Panc1 (cell line): Measurements from ENCODE around the gene ILDR2. TPM values are rescaled to one million over a fixed set of nuclear protein-coding genes. Genes with fewer than 3 reads are reported as not detected.

ENCODE experiments used
- ATAC-seq: fragments of 200-7000 bp; cut with Tn5 transposase; 2 replicates; pipeline ENCODE4 v1.9.1; 2020; ENCODE audit warnings: mild to moderate bottlenecking, moderate library complexity
- BruUV-seq: library from RNA; stranded (reverse); fragments of 400-500 nt; replicated peaks from 2 replicates; lab custom pipeline; 2021; lab: Mats Ljungman, UMichigan
- CTCF ChIA-PET: fragments of 300-600 bp; sonication (Branson Sonifier 250); formaldehyde crosslinking; loops from one replicate; lab custom pipeline; 2022; ENCODE audit warnings: antibody characterized with exemption; lab: Charles Lee
- POLR2A ChIA-PET: fragments of 300-600 bp; sonication (Branson Sonifier 250); formaldehyde crosslinking; loops from one replicate; lab custom pipeline; 2022; ENCODE audit warnings: antibody characterized with exemption; lab: Charles Lee
- DNase-seq: peaks from one replicate; pipeline ENCODE4 v3.0.0-alpha.2; 2010; ENCODE audit warnings: low read depth, low spot score
- H3K27ac ChIP-seq: 2 replicates; pipeline ENCODE4 v1.5.1; 2011; ENCODE audit warnings: mild to moderate bottlenecking, low read length, inconsistent platforms
- H3K27me3 ChIP-seq: fragments of 200-500 bp; sonication (Bioruptor generic); 2 replicates; pipeline ENCODE4 v1.6.0; 2014; ENCODE audit warnings: low read length, inconsistent platforms; ENCODE audit not compliant: control insufficient read depth, insufficient read depth
- H3K36me3 ChIP-seq: fragments of 200-500 bp; sonication (Bioruptor generic); 2 replicates; pipeline ENCODE4 v1.5.1; 2014; ENCODE audit warnings: inconsistent platforms, mild to moderate bottlenecking, low read length, moderate library complexity; ENCODE audit not compliant: control insufficient read depth, insufficient read depth
- H3K4me1 ChIP-seq: 2 replicates; pipeline ENCODE4 v1.5.1; 2011; ENCODE audit warnings: inconsistent platforms, mild to moderate bottlenecking, low read length, moderate library complexity; ENCODE audit not compliant: control insufficient read depth, insufficient read depth
- H3K4me3 ChIP-seq, 2 experiments: 2 replicates each; pipeline ENCODE4 v1.5.1; 2011 to 2012; ENCODE audit warnings: low read depth in 2 of 2, low read length in 2 of 2, mild to moderate bottlenecking in 2 of 2, inconsistent platforms in 1 of 2, moderate library complexity in 1 of 2
- H3K9me3 ChIP-seq: fragments of 200-500 bp; sonication (Bioruptor generic); 2 replicates; pipeline ENCODE4 v1.5.1; 2014; ENCODE audit warnings: low read depth, mild to moderate bottlenecking, inconsistent platforms, low read length, moderate library complexity; ENCODE audit not compliant: control insufficient read depth, insufficient read depth
- POLR2AphosphoS5 ChIP-seq: IDR thresholded peaks from 2 replicates; pipeline ENCODE4 v1.6.1; 2012; ENCODE audit warnings: mild to moderate bottlenecking, low read depth, low read length, moderate library complexity
- SIN3A ChIP-seq: IDR thresholded peaks from 2 replicates; pipeline ENCODE4 v1.6.1; 2012; ENCODE audit warnings: low read depth, mild to moderate bottlenecking, low read length, moderate library complexity, borderline replicate concordance; ENCODE audit not compliant: insufficient read depth
- TCF7L2 ChIP-seq: IDR thresholded peaks from 2 replicates; pipeline ENCODE4 v1.6.1; 2011; ENCODE audit warnings: mild to moderate bottlenecking, low read depth, low read length, inconsistent platforms
- in situ Hi-C: cut with HindIII; loops from 2 replicates; pipeline ENCODE4 v1.10.0; 2016; ENCODE audit warnings: low sequenced_read_pairs, low pct_unique_long_range_greater_than_20kb
- intact Hi-C: fragments of 100-400 bp; cut with micrococcal nuclease; formaldehyde crosslinking; loops from one replicate; pipeline ENCODE4 v1.10.0; 2022; ENCODE audit not compliant: unreplicated experiment
- total RNA-seq: library from RNA; stranded (reverse); gene quantifications from one replicate; pipeline ENCODE4 v1.2.1, GENCODE V29; 2021; ENCODE audit not compliant: unreplicated experiment
- TF ChIP-seq, protein P1 (sequence below): fragments of 450-650 bp; IDR thresholded peaks from 2 replicates; pipeline ENCODE4 v1.5.1; 2017; ENCODE audit warnings: mild to moderate bottlenecking
- TF ChIP-seq, protein P2 (sequence below), 2 experiments: IDR thresholded peaks; 2 replicates each; pipeline ENCODE4 v1.6.1; 2011 to 2012; ENCODE audit warnings: low read depth in 2 of 2, control low read depth in 1 of 2, low read length in 1 of 2, mild to moderate bottlenecking in 1 of 2, moderate library complexity in 1 of 2; ENCODE audit not compliant: insufficient read depth in 1 of 2

Gene ILDR2
- total RNA-seq, 1 experiment from 2014 or later: 0.08 TPM

DNA sequence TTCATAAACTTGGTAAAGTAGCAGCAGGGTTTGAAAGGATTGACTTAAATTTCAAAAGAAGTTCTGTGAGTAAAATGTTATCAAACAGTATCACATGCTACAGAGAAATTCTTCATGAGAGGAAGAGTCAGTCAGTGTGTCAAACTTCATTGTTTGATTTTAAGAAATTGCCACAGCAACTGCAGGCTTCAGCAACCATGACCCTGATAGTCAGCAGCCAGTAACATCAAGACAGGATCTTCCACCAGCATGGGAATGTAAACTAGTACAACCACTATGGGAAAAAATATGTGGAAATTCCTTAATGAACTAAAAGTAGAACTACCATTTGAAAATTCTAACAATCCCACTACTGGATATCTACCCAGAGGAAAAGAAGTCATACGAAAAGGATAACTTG is 25.2 kb upstream of the ILDR2 start:
- ATAC-seq (no peak), DNase-seq (no peak)
- intact Hi-C loops (no loop called here), in situ Hi-C loops (no loop called here)
- no TSS peak for BruUV-seq
- H3K9me3 ChIP-seq: 0 out of 2 replicates have a peak, but pooled peaks cover 5% of the 10 kb centered on the region
- no peaks in the 10 kb centered on the region for H3K27me3 ChIP-seq
- no peak overlapping the region for H3K27ac ChIP-seq
- H3K4me3 ChIP-seq: no peak overlapping the region
- no peak for TF ChIP-seq TCF7L2
- no peak for TF ChIP-seq POLR2AphosphoS5
- TF ChIP-seq, protein P1, sequence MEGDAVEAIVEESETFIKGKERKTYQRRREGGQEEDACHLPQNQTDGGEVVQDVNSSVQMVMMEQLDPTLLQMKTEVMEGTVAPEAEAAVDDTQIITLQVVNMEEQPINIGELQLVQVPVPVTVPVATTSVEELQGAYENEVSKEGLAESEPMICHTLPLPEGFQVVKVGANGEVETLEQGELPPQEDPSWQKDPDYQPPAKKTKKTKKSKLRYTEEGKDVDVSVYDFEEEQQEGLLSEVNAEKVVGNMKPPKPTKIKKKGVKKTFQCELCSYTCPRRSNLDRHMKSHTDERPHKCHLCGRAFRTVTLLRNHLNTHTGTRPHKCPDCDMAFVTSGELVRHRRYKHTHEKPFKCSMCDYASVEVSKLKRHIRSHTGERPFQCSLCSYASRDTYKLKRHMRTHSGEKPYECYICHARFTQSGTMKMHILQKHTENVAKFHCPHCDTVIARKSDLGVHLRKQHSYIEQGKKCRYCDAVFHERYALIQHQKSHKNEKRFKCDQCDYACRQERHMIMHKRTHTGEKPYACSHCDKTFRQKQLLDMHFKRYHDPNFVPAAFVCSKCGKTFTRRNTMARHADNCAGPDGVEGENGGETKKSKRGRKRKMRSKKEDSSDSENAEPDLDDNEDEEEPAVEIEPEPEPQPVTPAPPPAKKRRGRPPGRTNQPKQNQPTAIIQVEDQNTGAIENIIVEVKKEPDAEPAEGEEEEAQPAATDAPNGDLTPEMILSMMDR: no peak
- TF ChIP-seq SIN3A: no peak
- TF ChIP-seq, protein P2, sequence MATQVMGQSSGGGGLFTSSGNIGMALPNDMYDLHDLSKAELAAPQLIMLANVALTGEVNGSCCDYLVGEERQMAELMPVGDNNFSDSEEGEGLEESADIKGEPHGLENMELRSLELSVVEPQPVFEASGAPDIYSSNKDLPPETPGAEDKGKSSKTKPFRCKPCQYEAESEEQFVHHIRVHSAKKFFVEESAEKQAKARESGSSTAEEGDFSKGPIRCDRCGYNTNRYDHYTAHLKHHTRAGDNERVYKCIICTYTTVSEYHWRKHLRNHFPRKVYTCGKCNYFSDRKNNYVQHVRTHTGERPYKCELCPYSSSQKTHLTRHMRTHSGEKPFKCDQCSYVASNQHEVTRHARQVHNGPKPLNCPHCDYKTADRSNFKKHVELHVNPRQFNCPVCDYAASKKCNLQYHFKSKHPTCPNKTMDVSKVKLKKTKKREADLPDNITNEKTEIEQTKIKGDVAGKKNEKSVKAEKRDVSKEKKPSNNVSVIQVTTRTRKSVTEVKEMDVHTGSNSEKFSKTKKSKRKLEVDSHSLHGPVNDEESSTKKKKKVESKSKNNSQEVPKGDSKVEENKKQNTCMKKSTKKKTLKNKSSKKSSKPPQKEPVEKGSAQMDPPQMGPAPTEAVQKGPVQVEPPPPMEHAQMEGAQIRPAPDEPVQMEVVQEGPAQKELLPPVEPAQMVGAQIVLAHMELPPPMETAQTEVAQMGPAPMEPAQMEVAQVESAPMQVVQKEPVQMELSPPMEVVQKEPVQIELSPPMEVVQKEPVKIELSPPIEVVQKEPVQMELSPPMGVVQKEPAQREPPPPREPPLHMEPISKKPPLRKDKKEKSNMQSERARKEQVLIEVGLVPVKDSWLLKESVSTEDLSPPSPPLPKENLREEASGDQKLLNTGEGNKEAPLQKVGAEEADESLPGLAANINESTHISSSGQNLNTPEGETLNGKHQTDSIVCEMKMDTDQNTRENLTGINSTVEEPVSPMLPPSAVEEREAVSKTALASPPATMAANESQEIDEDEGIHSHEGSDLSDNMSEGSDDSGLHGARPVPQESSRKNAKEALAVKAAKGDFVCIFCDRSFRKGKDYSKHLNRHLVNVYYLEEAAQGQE (IDR thresholded peaks at IDR 0.05; ENCODE audit: insufficient read depth in 1 of 2, low read depth in 2 of 2, low read length in 1 of 2): no peak
- CTCF ChIA-PET: no interaction called here
- POLR2A ChIA-PET: no interaction called here
- H3K4me1 ChIP-seq: no peaks in the 10 kb centered on the region
- no peaks in the 10 kb centered on the region for H3K36me3 ChIP-seq

DNA sequence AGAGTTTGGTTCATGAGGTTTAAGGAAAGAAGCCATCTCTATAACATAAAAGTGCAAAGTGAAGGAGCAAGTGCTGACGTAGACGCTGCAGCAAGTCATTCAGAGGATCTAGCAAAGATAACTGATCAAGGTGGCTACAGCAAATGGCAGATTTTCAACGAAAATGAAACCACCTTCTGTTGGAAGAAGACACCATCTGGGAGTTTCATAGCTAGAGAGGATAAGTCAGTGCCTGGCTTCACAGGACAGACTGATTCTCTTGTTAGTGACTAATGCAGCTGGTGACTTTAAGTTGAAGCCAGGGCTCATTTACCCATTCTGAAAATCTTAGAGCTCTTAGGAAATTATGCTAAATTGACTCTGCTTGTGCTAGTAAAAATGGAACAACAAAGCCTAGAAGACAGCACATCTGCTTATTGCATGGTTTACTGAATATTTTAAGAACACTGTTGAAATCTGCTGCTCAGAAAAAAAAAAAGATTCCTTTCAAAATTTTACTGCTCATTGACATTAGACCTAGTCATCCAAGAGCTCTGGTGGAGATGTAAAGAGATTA is 24.2 kb upstream of the ILDR2 start:
- ChIA-PET CTCF (no interaction called here), POLR2A (no interaction called here)
- H3K27me3 ChIP-seq: no peaks in the 10 kb centered on the region
- H3K9me3 ChIP-seq: 0 out of 2 replicates have a peak, but pooled peaks cover 5% of the 10 kb centered on the region
- intact Hi-C loops: no loop called here
- TF ChIP-seq, protein P2 (IDR thresholded peaks at IDR 0.05; ENCODE audit: insufficient read depth in 1 of 2, low read depth in 2 of 2, low read length in 1 of 2): no peak
- no peaks in the 10 kb centered on the region for H3K4me1 ChIP-seq
- no peak overlapping the region for H3K4me3 ChIP-seq
- no peaks in the 10 kb centered on the region for H3K36me3 ChIP-seq
- no TSS peak for BruUV-seq
- ATAC-seq: no peak
- in situ Hi-C loops: no loop called here
- H3K27ac ChIP-seq: no peak overlapping the region
- DNase-seq: no peak
